ENCODE results near the gene THAP7.
A peak's percentile ranks its signal among the peaks of the same experiment; 100 is the strongest.
"Not testable (repeated sequence)": the region's sequence is repeated elsewhere in the genome, so short reads cannot be mapped to it uniquely, and the experiment has no call there.

THAP7 gene

GRCh38 chr22:21012446-21013407 lies 10.8 kb upstream of the THAP7 start:
- DNase-seq = no peak

GRCh38 chr22:21010426-21011113 lies 8.7 kb upstream of the THAP7 start:
- DNase-seq = no peak

GRCh38 chr22:21009638-21010425 lies 7.9 kb upstream of the THAP7 start:
- peak in 2 of 4 experiments; percentile 18 to 38 for DNase-seq

GRCh38 chr22:21009208-21009607 lies 7.3 kb upstream of the THAP7 start:
- not testable (repeated sequence) for DNase-seq

- no peak for DNase-seq
Measured at GRCh38 chr22:21003782-21004181, 1.9 kb upstream of the THAP7 start.

- no peak for DNase-seq
Measured at GRCh38 chr22:21000987-21001600, 824 bp downstream of the THAP7 start.

GRCh38 chr22:21000207-21000986 lies 1.5 kb downstream of the THAP7 start:
- DNase-seq = no peak

- no peak for DNase-seq
Measured at GRCh38 chr22:20999350-21000206, 2.3 kb downstream of the THAP7 start.

- no peak for DNase-seq
Measured at GRCh38 chr22:20998411-20999336, 3.2 kb downstream of the THAP7 start.

- no peak for DNase-seq
Measured at GRCh38 chr22:20997536-20998257, 4.2 kb downstream of the THAP7 start.

- DNase-seq = no peak
Measured at GRCh38 chr22:20996598-20997535, 5.1 kb downstream of the THAP7 start.

- no peak for DNase-seq
Measured at GRCh38 chr22:20996031-20996410, 5.9 kb downstream of the THAP7 start.

GRCh38 chr22:20995329-20996030 lies 6.4 kb downstream of the THAP7 start:
- no peak for DNase-seq

GRCh38 chr22:20994902-20995241 lies 7.0 kb downstream of the THAP7 start:
- DNase-seq = no peak

- no peak for DNase-seq
Measured at GRCh38 chr22:20994128-20994901, 7.6 kb downstream of the THAP7 start.

Data from suppressor macrophage (primary cell).